Renal cortex interstitium (tissue), 15 donors: Measurements from ENCODE around the gene C1QTNF9B. TPM values are rescaled to one million over a fixed set of nuclear protein-coding genes. Genes with fewer than 3 reads are reported as not detected.
"Not testable (repeated sequence)": the region's sequence is repeated elsewhere in the genome, so short reads cannot be mapped to it uniquely, and the experiment has no call there.

Experiments used
- DNase-seq, 11 donors: peaks; one replicate each; pipeline ENCODE4 v3.0.0-alpha.2; 2013; ENCODE audit warnings: low read depth in 9 of 11, low spot score in 4 of 11; ENCODE audit errors: extremely low read depth in 1 of 11
- long read RNA-seq, 16 experiments: transcript quantifications; one replicate each; lab custom pipeline, GENCODE V29; 2026
- polyA plus RNA-seq, 3 donors: library from polyadenylated mRNA; unstranded; fragments of 120-200 nt; gene quantifications; one replicate each; pipeline ENCODE4 v1.2.1, GENCODE V29; 2013; ENCODE audit not compliant: insufficient read length in 3 of 3

C1QTNF9B gene
- polyA plus RNA-seq = under 1 TPM; 0.83 to 0.95 (median 0.87) TPM
- long read RNA-seq, donor 1 = 0 reads
- long read RNA-seq, donor 2 = 0 reads
- long read RNA-seq, donor 3 = 0 reads
- long read RNA-seq, donor 4 = 0 reads
- long read RNA-seq, donor 5 = 0 reads
- long read RNA-seq, donor 6 = 0 reads
- long read RNA-seq, donor 7 = 0 reads
- long read RNA-seq, donor 8 = 0 reads
- long read RNA-seq, donor 9 = 0 reads
- long read RNA-seq, donor 10 = 0 reads
- long read RNA-seq, donor 11 = 0 reads
- long read RNA-seq, donor 12 = 0 reads
- long read RNA-seq, donor 13 = 0 reads
- long read RNA-seq, donor 14 = 0 reads
- long read RNA-seq, donor 15 = 0 reads
- long read RNA-seq, donor 16 = 0 reads

- not testable (repeated sequence) for DNase-seq
Measured at GRCh38 chr13:23897452-23897919, at the start of gene C1QTNF9B. Gene C1QTNF9B, minus strand, starts transcription at chr13:23897502.

- no peak for DNase-seq
Measured at GRCh38 chr13:23946900-23947299, 49.6 kb upstream of the C1QTNF9B start.

DNA sequence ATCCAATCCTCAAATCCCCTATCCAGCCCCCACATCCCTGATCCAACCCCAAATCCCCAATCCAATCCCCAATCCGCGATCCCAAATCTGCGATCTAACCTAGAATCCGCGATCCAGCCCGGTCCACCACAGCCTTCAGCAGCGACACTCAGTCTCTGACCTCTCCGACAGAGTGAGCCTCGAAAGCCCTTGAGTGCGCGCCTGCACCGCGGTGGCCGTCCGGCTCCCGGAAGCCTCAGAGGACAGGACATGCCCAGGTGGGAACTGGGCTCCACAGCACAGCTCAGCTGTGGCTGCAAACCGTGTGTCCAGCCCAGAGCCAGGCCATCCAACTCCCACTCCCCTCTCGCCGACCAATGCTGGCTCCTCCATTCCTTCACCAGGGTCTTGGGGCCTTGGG lies 48.8 kb upstream of the C1QTNF9B start:
- DNase-seq = no peak

GRCh38 chr13:23945612-23946011 lies 48.3 kb upstream of the C1QTNF9B start:
- no peak for DNase-seq

GRCh38 chr13:23941211-23941610 lies 43.9 kb upstream of the C1QTNF9B start:
- no peak for DNase-seq

- DNase-seq = not testable (repeated sequence)
Measured at GRCh38 chr13:23939666-23940065, 42.4 kb upstream of the C1QTNF9B start.

GRCh38 chr13:23934520-23934919 lies 37.2 kb upstream of the C1QTNF9B start:
- no peak for DNase-seq

- DNase-seq = no peak
Measured at GRCh38 chr13:23928985-23929384, 31.7 kb upstream of the C1QTNF9B start.

GRCh38 chr13:23923031-23923430 lies 25.7 kb upstream of the C1QTNF9B start:
- DNase-seq = no peak

GRCh38 chr13:23922005-23922932 lies 25.0 kb upstream of the C1QTNF9B start:
- no peak for DNase-seq

GRCh38 chr13:23921451-23921888 lies 24.2 kb upstream of the C1QTNF9B start:
- DNase-seq = peak in 9 of 11 donors; percentile 35 to 74 (median 53)

DNA sequence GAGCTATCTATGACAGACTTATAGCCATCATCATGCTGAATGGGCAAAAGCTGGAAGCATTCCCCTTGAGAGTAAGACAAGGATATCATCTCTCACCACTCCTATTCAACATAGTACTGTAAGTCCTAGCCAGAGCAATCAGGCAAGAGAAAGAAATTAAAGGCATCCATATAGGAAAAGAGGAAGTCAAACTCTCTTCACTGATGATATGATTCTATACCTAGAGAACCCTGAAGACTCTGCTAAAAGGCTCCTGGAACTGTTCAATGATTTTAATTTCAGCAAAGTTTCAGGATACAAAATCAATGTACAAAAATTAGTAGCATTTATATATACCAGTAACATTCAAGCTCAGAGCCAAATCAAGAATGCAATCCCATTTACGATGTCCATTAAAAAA lies 21.7 kb upstream of the C1QTNF9B start:
- no peak for DNase-seq

DNA sequence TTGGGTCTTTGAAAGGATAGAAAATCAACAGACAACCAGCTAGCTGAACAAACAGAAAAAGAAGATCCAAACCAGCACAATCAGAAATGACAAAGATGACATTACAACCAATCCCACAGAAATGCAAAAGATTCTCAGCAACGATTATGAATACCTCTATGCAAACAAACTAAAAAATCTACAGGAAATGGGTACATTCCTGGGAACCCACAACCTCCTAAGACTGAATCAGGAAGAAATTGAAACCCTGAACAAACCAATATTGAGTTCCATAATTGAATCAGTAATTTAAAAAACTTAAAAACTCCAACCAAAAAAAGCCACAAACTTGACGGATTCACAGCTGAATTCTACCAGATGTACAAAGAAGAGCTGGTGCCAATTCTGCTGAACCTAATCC lies 20.9 kb upstream of the C1QTNF9B start:
- no peak for DNase-seq

GRCh38 chr13:23915308-23915707 lies 18.0 kb upstream of the C1QTNF9B start:
- DNase-seq = no peak

- DNase-seq = no peak
Measured at GRCh38 chr13:23912469-23912868, 15.2 kb upstream of the C1QTNF9B start.

DNA sequence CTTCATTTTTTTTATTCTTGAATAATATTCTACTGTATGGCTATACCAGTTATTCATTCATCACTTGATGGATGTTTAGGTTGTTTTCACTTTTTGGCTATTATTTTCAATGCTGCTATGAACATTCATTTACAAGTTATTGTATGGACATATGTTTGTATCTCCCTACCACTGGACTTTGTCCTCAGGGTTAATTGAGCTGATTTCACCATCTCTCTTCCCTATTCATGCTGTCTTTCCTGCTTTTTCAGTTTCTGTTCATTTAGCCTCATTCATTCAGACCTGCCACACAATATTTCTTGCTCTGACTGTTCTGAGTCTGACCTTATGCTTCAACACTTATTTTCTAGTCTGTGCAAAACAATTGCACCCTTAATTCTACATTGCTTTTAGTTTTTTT lies 12.3 kb upstream of the C1QTNF9B start:
- no peak for DNase-seq

- no peak for DNase-seq
Measured at GRCh38 chr13:23905766-23906165, 8.5 kb upstream of the C1QTNF9B start.

GRCh38 chr13:23903906-23904280 lies 6.6 kb upstream of the C1QTNF9B start:
- DNase-seq = no peak

- no peak for DNase-seq
Measured at GRCh38 chr13:23902975-23903905, 5.9 kb upstream of the C1QTNF9B start.
